ENCODE data around the gene HUS1. TPM values are rescaled to one million over a fixed set of nuclear protein-coding genes. Genes with fewer than 3 reads are reported as not detected.

HUS1 gene
- total and polyA plus RNA-seq, 2 of the 4 experiments (the other 2 are of a cell fraction), result 16.2 to 18.3 TPM

GRCh38 chr7:47967708-47968107 lies 11.7 kb downstream of the HUS1 start:
- no CpG with 5 or more reads among the region's 2 CpGs for WGBS, 2 experiments (ENCODE audit: extremely low coverage in 2 of 2, insufficient read length in 1 of 2)
- Histone ChIP-seq H3K4me2 (ENCODE audit: low read depth, low read length) (no peak overlapping the region), H4K91ac (ENCODE audit: insufficient read depth, low read depth, low read length) (no peak overlapping the region), H3K23ac (ENCODE audit: low read depth, low read length) (no peak overlapping the region), H3K14ac (replicated peaks; ENCODE audit: low read depth, low read length) (no peak overlapping the region), H2AK5ac (ENCODE audit: low read depth, low read length) (no peak overlapping the region), H3K4me3 (ENCODE audit: insufficient read depth, low read depth, low read length) (no peak overlapping the region), H3K18ac (ENCODE audit: low read depth, low read length) (no peak overlapping the region), H4K20me1 (ENCODE audit: insufficient read depth, low read length) (no peaks in the 10 kb centered on the region; the same call in 1 of the 2 replicates), H2AK9ac (replicated peaks; ENCODE audit: low read depth, low read length, poor library complexity) (no peak overlapping the region), H3K36me3 (ENCODE audit: control insufficient read depth, insufficient read depth, low read length) (peaks cover 39% of the 10 kb centered on the region), H2AFZ (replicated peaks; ENCODE audit: low read length, poor library complexity) (no peak overlapping the region), H2BK15ac (ENCODE audit: low read depth, low read length) (no peak overlapping the region), H3K27ac (ENCODE audit: insufficient read depth, low read length) (no peak overlapping the region), H3K56ac (ENCODE audit: extremely low read depth, insufficient read depth, low read length) (no peak overlapping the region), H3K9me3 (ENCODE audit: control insufficient read depth, insufficient read depth, low read length) (no peaks in the 10 kb centered on the region), H2BK20ac (ENCODE audit: low read depth, low read length) (no peak overlapping the region), H3K27me3 (ENCODE audit: control insufficient read depth, insufficient read depth, low read length) (no peaks in the 10 kb centered on the region), H4K5ac (ENCODE audit: low read depth, low read length) (no peak overlapping the region), H2BK5ac (ENCODE audit: low read depth, low read length, poor library complexity, severe bottlenecking) (no peak overlapping the region), H3K9ac (ENCODE audit: low read depth, low read length) (no peak overlapping the region), H3K4ac (ENCODE audit: low read depth, low read length) (no peak overlapping the region), H3K9me1 (ENCODE audit: insufficient read depth, low read length) (peaks cover 14% of the 10 kb centered on the region), H3K4me1 (ENCODE audit: control insufficient read depth, insufficient read depth, low read length) (peaks cover 7% of the 10 kb centered on the region; the same call in 1 of the 2 replicates), H2BK120ac (ENCODE audit: low read depth, low read length) (no peak overlapping the region), H4K8ac (ENCODE audit: low read depth in 2 of 2, low read length in 2 of 2) (no peak overlapping the region), H3K79me1 (ENCODE audit: low read depth in 1 of 2, low read length in 2 of 2) (peaks cover 15 to 23% of the 10 kb centered on the region in 2 experiments)
- peak; percentile 39 for ATAC-seq (ENCODE audit: low read depth)
- DNase-seq, result peak; percentile 67
- intact Hi-C loops (cut with micrococcal nuclease), result loop anchor here (1.0 to 2.0 kb wide), 2 partner anchors 22 to 701 kb away; no protein-coding TSS in a partner anchor
- dilution Hi-C loops (cut with HindIII; ENCODE audit: low sequenced_read_pairs, unreplicated experiment), result no loop called here
- no TSS peak for BruUV-seq (replicated peaks)
- ChIA-PET CTCF (interaction anchor here (0.7 to 1.5 kb wide), 2 partner anchors 15 to 674 kb away, joined by 3 read pairs; no protein-coding TSS in a partner anchor), POLR2A (ENCODE audit: unreplicated experiment) (interaction anchor here (0.6 kb wide), 3 partner anchors 39 to 624 kb away, joined by 3 to 7 read pairs (median 3); no protein-coding TSS in a partner anchor)
- peak; percentile 77; the same call in 1 of the 2 replicates for TF ChIP-seq MXI1 (IDR thresholded peaks at IDR 0.05; ENCODE audit: borderline replicate concordance, low read depth, low read length)
- TF ChIP-seq RFX5 (IDR thresholded peaks at IDR 0.05; ENCODE audit: low read depth, low read length), result no peak
- in situ Hi-C loops (cut with MboI; ENCODE audit: low sequenced_read_pairs), result no loop called here
